GM23338 (cell line): ENCODE data around the gene CD226. TPM values are rescaled to one million over a fixed set of nuclear protein-coding genes. Genes with fewer than 3 reads are reported as not detected.
"Not testable (repeated sequence)": the region's sequence is repeated elsewhere in the genome, so short reads cannot be mapped to it uniquely, and the experiment has no call there.

Source experiments
- ATAC-seq: fragments of 200-7000 bp; cut with Tn5 transposase; 3 replicates; pipeline ENCODE4 v1.9.1; 2020
- DNase-seq: peaks from one replicate; pipeline ENCODE4 v3.0.0-alpha.2; 2015; ENCODE audit warnings: low spot score
- H2AFZ ChIP-seq: fragments of 200-600 bp; sonication (generic); 2 replicates; pipeline ENCODE4 v1.8.0; 2016; ENCODE audit warnings: antibody characterized with exemption, mild to moderate bottlenecking, moderate library complexity
- H3F3A ChIP-seq: fragments of 200-600 bp; sonication (generic); replicated peaks from 2 replicates; pipeline ENCODE4 v1.8.0; 2017; ENCODE audit warnings: antibody characterized with exemption, mixed run types, low read depth
- H3K27ac ChIP-seq: fragments of 200-600 bp; sonication (generic); 2 replicates; pipeline ENCODE4 v1.6.1; 2016; ENCODE audit warnings: low read depth
- H3K27me3 ChIP-seq: fragments of 200-600 bp; sonication (generic); 2 replicates; pipeline ENCODE4 v1.8.0; 2016; ENCODE audit warnings: mild to moderate bottlenecking, mixed run types, moderate library complexity; ENCODE audit not compliant: insufficient read depth
- H3K36me3 ChIP-seq: fragments of 200-600 bp; sonication (generic); 2 replicates; pipeline ENCODE4 v1.8.0; 2016; ENCODE audit warnings: mild to moderate bottlenecking; ENCODE audit not compliant: insufficient read depth
- H3K4me1 ChIP-seq: fragments of 200-600 bp; sonication (generic); 2 replicates; pipeline ENCODE4 v1.8.0; 2016; ENCODE audit warnings: mild to moderate bottlenecking, moderate library complexity; ENCODE audit not compliant: insufficient read depth
- H3K4me2 ChIP-seq: fragments of 200-600 bp; sonication (generic); 2 replicates; pipeline ENCODE4 v1.7.1; 2017; ENCODE audit warnings: mixed run types
- H3K4me3 ChIP-seq: fragments of 200-600 bp; sonication (generic); 2 replicates; pipeline ENCODE4 v1.6.1; 2016; ENCODE audit warnings: mixed run types
- H3K79me2 ChIP-seq: fragments of 200-600 bp; sonication (generic); replicated peaks from 2 replicates; pipeline ENCODE4 v1.8.0; 2017; ENCODE audit warnings: mild to moderate bottlenecking; ENCODE audit not compliant: insufficient read depth
- H3K9me2 ChIP-seq: fragments of 200-600 bp; sonication (generic); 2 replicates; pipeline ENCODE4 v1.8.0; 2017; ENCODE audit not compliant: insufficient read depth
- H4K20me1 ChIP-seq: fragments of 200-600 bp; sonication (generic); replicated peaks from 2 replicates; pipeline ENCODE4 v1.8.0; 2017; ENCODE audit warnings: mild to moderate bottlenecking; ENCODE audit not compliant: insufficient read depth
- H3K27ac Mint-ChIP-seq: 2 replicates; pipeline ENCODE4 v1.8.0; 2020; ENCODE audit warnings: inconsistent platforms, mild to moderate bottlenecking, moderate library complexity, mixed read lengths
- H3K27me3 Mint-ChIP-seq: 3 replicates; pipeline ENCODE4 v1.8.0; 2022; ENCODE audit warnings: low read depth, mild to moderate bottlenecking, moderate library complexity, mixed read lengths, inconsistent platforms; ENCODE audit not compliant: insufficient read depth, poor library complexity
- H3K36me3 Mint-ChIP-seq: 3 replicates; pipeline ENCODE4 v1.8.0; 2021; ENCODE audit warnings: low read depth, mild to moderate bottlenecking, inconsistent platforms, moderate library complexity, mixed read lengths
- H3K4me1 Mint-ChIP-seq: 3 replicates; pipeline ENCODE4 v1.8.0; 2020; ENCODE audit warnings: mild to moderate bottlenecking, inconsistent platforms, mixed read lengths
- H3K4me3 Mint-ChIP-seq: 3 replicates; pipeline ENCODE4 v1.8.0; 2021; ENCODE audit warnings: moderate library complexity, mild to moderate bottlenecking, inconsistent platforms, mixed read lengths
- H3K9me3 Mint-ChIP-seq: 3 replicates; pipeline ENCODE4 v1.8.0; 2020; ENCODE audit warnings: moderate library complexity, mild to moderate bottlenecking, inconsistent platforms, mixed read lengths
- CREB1 ChIP-seq: fragments of 250-450 bp; sonication (Bioruptor Pico); IDR thresholded peaks from 2 replicates; pipeline ENCODE4 v1.5.0; 2020; ENCODE audit warnings: low read depth, mild to moderate bottlenecking, moderate library complexity
- JUNB ChIP-seq: IDR thresholded peaks from one replicate; pipeline ENCODE4 v1.6.1; 2016; ENCODE audit warnings: antibody characterized with exemption; ENCODE audit not compliant: unreplicated experiment
- NANOG ChIP-seq: IDR thresholded peaks from 2 replicates; pipeline ENCODE4 v1.6.1; 2016; ENCODE audit warnings: antibody characterized with exemption, borderline replicate concordance
- POLR2AphosphoS5 ChIP-seq: IDR thresholded peaks from 2 replicates; pipeline ENCODE4 v1.6.1; 2016; ENCODE audit warnings: antibody characterized with exemption, low read depth
- STAT1 ChIP-seq: IDR thresholded peaks from one replicate; pipeline ENCODE4 v1.6.1; 2016; ENCODE audit warnings: antibody characterized with exemption; ENCODE audit not compliant: unreplicated experiment
- ZNF114 ChIP-seq: fragments of 250-450 bp; sonication (Bioruptor Pico); IDR thresholded peaks from 2 replicates; pipeline ENCODE4 v1.5.0; 2020; ENCODE audit warnings: mild to moderate bottlenecking, moderate library complexity
- ZNF331 ChIP-seq: fragments of 250-450 bp; sonication (Bioruptor Pico); IDR thresholded peaks from 2 replicates; pipeline ENCODE4 v1.5.0; 2020; ENCODE audit warnings: low read depth, mild to moderate bottlenecking, moderate library complexity
- polyA plus RNA-seq: library from polyadenylated mRNA; unstranded; fragments of >200 nt; fragmentation: Nextera tagmentation; extraction: Ambion mirVana; gene quantifications from 2 replicates; pipeline ENCODE4 v1.2.1, GENCODE V29; 2016
- total RNA-seq: library from RNA; depleted of rRNA; stranded (reverse); fragments of >200 nt; shearing (Covaris generic); gene quantifications from 2 replicates; pipeline ENCODE4 v1.2.3, GENCODE V29; 2014
- TF ChIP-seq, protein P1 (sequence below), 2 experiments: fragments of 200-600 bp in 1 of 2; sonication (generic) in 1 of 2; conservative IDR thresholded peaks; 2 replicates each; pipeline versions ENCODE4 v1.5.1 to v1.6.1; 2016 to 2017; ENCODE audit warnings: antibody characterized with exemption in 2 of 2, low read depth in 2 of 2, mild to moderate bottlenecking in 2 of 2, moderate library complexity in 1 of 2
- TF ChIP-seq, protein P2 (sequence below): IDR thresholded peaks from one replicate; pipeline ENCODE4 v1.6.1; 2018; ENCODE audit warnings: antibody characterized with exemption; ENCODE audit not compliant: unreplicated experiment
- TF ChIP-seq, protein P3 (sequence below): IDR thresholded peaks from 2 replicates; pipeline ENCODE4 v1.6.1; 2016; ENCODE audit warnings: antibody characterized with exemption

CD226 gene
- total and polyA plus RNA-seq, 2 experiments from 2014 or later, result not detected

DNA sequence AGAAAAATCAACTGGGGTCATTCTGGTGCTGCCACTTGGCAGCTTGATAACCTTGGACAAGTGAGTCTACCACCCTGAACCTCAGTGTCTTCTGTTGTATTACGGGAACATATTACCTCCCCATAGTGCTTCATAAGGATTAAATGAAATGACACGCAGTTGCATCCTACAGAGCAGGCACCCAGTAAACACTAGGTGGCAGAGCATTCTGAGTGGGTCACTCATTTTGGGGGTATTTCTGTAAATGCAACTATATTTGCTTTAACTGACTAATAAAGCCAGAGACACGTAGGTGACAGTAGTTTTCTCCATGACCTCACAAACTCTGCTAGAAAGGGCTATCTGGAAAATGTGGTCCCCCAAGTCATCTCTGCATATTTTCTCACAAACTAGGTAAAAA lies 4.7 kb downstream of the CD226 start:
- H3K27ac ChIP-seq, result no peak overlapping the region
- Mint-ChIP-seq H3K27me3 (no peaks in the 10 kb centered on the region), H3K27ac (no peak overlapping the region), H3K4me1 (peaks cover 19% of the 10 kb centered on the region), H3K4me3 (no peak overlapping the region), H3K9me3 (peaks cover 13% of the 10 kb centered on the region), H3K36me3 (peaks cover 14% of the 10 kb centered on the region)
- H3K27me3 ChIP-seq, result no peaks in the 10 kb centered on the region
- H3K9me2 ChIP-seq, result peaks cover 32% of the 10 kb centered on the region
- no peaks in the 10 kb centered on the region for H3K79me2 ChIP-seq
- DNase-seq (peak; percentile 21), ATAC-seq (peak; percentile 25; the same call in 1 of the 3 replicates)
- no peaks in the 10 kb centered on the region for H3K36me3 ChIP-seq
- peaks cover 9% of the 10 kb centered on the region for H3K4me1 ChIP-seq
- TF ChIP-seq, protein P1, sequence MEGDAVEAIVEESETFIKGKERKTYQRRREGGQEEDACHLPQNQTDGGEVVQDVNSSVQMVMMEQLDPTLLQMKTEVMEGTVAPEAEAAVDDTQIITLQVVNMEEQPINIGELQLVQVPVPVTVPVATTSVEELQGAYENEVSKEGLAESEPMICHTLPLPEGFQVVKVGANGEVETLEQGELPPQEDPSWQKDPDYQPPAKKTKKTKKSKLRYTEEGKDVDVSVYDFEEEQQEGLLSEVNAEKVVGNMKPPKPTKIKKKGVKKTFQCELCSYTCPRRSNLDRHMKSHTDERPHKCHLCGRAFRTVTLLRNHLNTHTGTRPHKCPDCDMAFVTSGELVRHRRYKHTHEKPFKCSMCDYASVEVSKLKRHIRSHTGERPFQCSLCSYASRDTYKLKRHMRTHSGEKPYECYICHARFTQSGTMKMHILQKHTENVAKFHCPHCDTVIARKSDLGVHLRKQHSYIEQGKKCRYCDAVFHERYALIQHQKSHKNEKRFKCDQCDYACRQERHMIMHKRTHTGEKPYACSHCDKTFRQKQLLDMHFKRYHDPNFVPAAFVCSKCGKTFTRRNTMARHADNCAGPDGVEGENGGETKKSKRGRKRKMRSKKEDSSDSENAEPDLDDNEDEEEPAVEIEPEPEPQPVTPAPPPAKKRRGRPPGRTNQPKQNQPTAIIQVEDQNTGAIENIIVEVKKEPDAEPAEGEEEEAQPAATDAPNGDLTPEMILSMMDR (conservative IDR thresholded peaks at IDR 0.05; ENCODE audit: low read depth in 2 of 2), result peak; percentile 48 to 59
- TF ChIP-seq POLR2AphosphoS5, result no peak
- TF ChIP-seq, protein P2, sequence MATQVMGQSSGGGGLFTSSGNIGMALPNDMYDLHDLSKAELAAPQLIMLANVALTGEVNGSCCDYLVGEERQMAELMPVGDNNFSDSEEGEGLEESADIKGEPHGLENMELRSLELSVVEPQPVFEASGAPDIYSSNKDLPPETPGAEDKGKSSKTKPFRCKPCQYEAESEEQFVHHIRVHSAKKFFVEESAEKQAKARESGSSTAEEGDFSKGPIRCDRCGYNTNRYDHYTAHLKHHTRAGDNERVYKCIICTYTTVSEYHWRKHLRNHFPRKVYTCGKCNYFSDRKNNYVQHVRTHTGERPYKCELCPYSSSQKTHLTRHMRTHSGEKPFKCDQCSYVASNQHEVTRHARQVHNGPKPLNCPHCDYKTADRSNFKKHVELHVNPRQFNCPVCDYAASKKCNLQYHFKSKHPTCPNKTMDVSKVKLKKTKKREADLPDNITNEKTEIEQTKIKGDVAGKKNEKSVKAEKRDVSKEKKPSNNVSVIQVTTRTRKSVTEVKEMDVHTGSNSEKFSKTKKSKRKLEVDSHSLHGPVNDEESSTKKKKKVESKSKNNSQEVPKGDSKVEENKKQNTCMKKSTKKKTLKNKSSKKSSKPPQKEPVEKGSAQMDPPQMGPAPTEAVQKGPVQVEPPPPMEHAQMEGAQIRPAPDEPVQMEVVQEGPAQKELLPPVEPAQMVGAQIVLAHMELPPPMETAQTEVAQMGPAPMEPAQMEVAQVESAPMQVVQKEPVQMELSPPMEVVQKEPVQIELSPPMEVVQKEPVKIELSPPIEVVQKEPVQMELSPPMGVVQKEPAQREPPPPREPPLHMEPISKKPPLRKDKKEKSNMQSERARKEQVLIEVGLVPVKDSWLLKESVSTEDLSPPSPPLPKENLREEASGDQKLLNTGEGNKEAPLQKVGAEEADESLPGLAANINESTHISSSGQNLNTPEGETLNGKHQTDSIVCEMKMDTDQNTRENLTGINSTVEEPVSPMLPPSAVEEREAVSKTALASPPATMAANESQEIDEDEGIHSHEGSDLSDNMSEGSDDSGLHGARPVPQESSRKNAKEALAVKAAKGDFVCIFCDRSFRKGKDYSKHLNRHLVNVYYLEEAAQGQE, result no peak
- no peaks in the 10 kb centered on the region for H3F3A ChIP-seq
- H3K4me2 ChIP-seq, result no peak overlapping the region
- no peaks in the 10 kb centered on the region for H4K20me1 ChIP-seq
- H3K4me3 ChIP-seq, result no peak overlapping the region
- no peak overlapping the region for H2AFZ ChIP-seq

DNA sequence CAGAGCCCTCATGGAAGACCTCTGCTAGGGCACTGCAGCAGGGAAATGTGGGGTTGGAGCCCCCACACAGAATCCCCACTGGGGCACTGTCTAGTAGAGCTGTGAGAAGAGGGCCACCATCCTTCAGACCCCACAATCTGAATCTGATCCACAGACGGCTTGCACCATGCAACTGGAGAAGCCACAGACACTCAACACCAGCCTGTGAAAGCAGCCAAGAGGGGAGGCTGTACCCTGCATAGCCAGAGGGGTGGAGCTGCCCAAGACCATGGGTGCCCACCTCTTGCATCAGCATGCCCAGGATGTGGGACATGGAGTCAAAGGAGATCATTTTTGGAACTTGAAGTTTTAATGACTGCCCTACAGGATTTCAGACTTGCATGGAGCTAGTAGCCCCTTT lies 6.5 kb downstream of the CD226 start:
- no peak overlapping the region for H3K4me3 Mint-ChIP-seq
- peaks cover 29% of the 10 kb centered on the region for H3K9me2 ChIP-seq
- no peaks in the 10 kb centered on the region for H3K36me3 ChIP-seq
- H4K20me1 ChIP-seq, result no peaks in the 10 kb centered on the region
- H3K4me3 ChIP-seq, result no peak overlapping the region
- no peak for DNase-seq
- ATAC-seq, result no peak
- H3K4me2 ChIP-seq, result no peak overlapping the region
- no peaks in the 10 kb centered on the region for H3F3A ChIP-seq
- no peak overlapping the region for H3K27ac Mint-ChIP-seq
- no peak for TF ChIP-seq JUNB
- TF ChIP-seq ZNF114, result no peak
- no peak for TF ChIP-seq NANOG
- TF ChIP-seq STAT1, result no peak
- TF ChIP-seq, protein P2, result no peak
- TF ChIP-seq CREB1, result no peak
- no peak for TF ChIP-seq ZNF331 (CRISPR knock-in tag)
- TF ChIP-seq, protein P3, sequence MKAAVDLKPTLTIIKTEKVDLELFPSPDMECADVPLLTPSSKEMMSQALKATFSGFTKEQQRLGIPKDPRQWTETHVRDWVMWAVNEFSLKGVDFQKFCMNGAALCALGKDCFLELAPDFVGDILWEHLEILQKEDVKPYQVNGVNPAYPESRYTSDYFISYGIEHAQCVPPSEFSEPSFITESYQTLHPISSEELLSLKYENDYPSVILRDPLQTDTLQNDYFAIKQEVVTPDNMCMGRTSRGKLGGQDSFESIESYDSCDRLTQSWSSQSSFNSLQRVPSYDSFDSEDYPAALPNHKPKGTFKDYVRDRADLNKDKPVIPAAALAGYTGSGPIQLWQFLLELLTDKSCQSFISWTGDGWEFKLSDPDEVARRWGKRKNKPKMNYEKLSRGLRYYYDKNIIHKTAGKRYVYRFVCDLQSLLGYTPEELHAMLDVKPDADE, result no peak
- H3K4me1 Mint-ChIP-seq, result peaks cover 19% of the 10 kb centered on the region
- H3K27me3 ChIP-seq, result no peaks in the 10 kb centered on the region
- peaks cover 13% of the 10 kb centered on the region for H3K9me3 Mint-ChIP-seq
- H3K27me3 Mint-ChIP-seq, result no peaks in the 10 kb centered on the region
- peaks cover 9% of the 10 kb centered on the region for H3K4me1 ChIP-seq
- H3K27ac ChIP-seq, result no peak overlapping the region
- H2AFZ ChIP-seq, result no peak overlapping the region
- peaks cover 14% of the 10 kb centered on the region for H3K36me3 Mint-ChIP-seq
- H3K79me2 ChIP-seq, result no peaks in the 10 kb centered on the region

DNA sequence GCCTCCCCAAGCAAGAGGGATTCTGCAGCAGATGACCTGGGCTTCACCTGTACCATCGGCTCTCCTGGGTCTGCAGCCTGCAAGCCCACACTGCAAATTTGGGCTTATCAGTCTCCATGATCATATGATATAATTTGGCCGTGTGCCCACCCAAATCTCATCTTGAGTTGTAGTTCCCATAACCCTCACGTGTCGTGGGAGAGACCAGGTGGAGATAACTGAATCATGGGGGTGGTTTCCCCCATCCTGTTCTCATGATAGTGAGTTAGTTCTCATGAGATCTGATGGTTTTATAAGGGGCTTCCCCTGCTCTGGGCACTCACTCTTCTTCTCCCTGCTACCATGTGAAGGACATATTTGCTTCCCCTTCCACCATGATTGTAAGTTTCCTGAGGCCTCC lies 7.9 kb downstream of the CD226 start:
- H3K27ac ChIP-seq, ATAC-seq, H3K4me2 ChIP-seq, H3K4me3 Mint-ChIP-seq, H3K79me2 ChIP-seq, DNase-seq, H3K27me3 Mint-ChIP-seq, H3K4me3 ChIP-seq, H3K27ac Mint-ChIP-seq, H3K36me3 ChIP-seq, H3K27me3 ChIP-seq, H3K4me1 ChIP-seq, H2AFZ ChIP-seq, H3F3A ChIP-seq, H4K20me1 ChIP-seq: not testable (repeated sequence)
- Mint-ChIP-seq H3K4me1 (peaks cover 15% of the 10 kb centered on the region), H3K9me3 (peaks cover 13% of the 10 kb centered on the region), H3K36me3 (peaks cover 14% of the 10 kb centered on the region)
- H3K9me2 ChIP-seq, result peaks cover 20% of the 10 kb centered on the region; the same call in 1 of the 2 replicates
